DND-41 (cell line): ENCODE data around the gene COL25A1.

Experiments used
- ATAC-seq: fragments of 200-7000 bp; cut with Tn5 transposase; 3 replicates; pipeline ENCODE4 v1.9.1; 2021; ENCODE audit warnings: low read depth; ENCODE audit not compliant: insufficient read depth
- DNase-seq: peaks from one replicate; pipeline ENCODE4 v3.0.0-alpha.2; 2020
- H2AFZ ChIP-seq: 2 replicates; pipeline ENCODE4 v1.6.0; 2012; ENCODE audit warnings: low read depth, low read length
- H3K27ac ChIP-seq: 2 replicates; pipeline ENCODE4 v1.5.1; 2012; ENCODE audit warnings: low read length, inconsistent platforms
- H3K27me3 ChIP-seq: fragments of 200-600 bp; sonication (generic); 2 replicates; pipeline ENCODE4 v1.6.0; 2012; ENCODE audit warnings: low read length, mild to moderate bottlenecking, inconsistent platforms; ENCODE audit not compliant: insufficient read depth, poor library complexity
- H3K36me3 ChIP-seq: 2 replicates; pipeline ENCODE4 v1.5.1; 2012; ENCODE audit warnings: low read length, inconsistent platforms; ENCODE audit not compliant: insufficient read depth
- H3K4me1 ChIP-seq: 2 replicates; pipeline ENCODE4 v1.5.1; 2012; ENCODE audit warnings: mild to moderate bottlenecking, low read length; ENCODE audit not compliant: insufficient read depth
- H3K4me2 ChIP-seq: 2 replicates; pipeline ENCODE4 v1.6.0; 2012; ENCODE audit warnings: mild to moderate bottlenecking, moderate library complexity, low read length, inconsistent platforms; ENCODE audit not compliant: insufficient read depth
- H3K4me3 ChIP-seq, 2 experiments: fragments of 200-600 bp in 1 of 2; shearing (Covaris generic) in 1 of 2; 2 replicates each; pipeline ENCODE4 v1.5.1; 2012 to 2016; ENCODE audit warnings: inconsistent platforms in 2 of 2, low read length in 2 of 2, mild to moderate bottlenecking in 2 of 2, low read depth in 1 of 2, moderate library complexity in 1 of 2
- H3K79me2 ChIP-seq: 2 replicates; pipeline ENCODE4 v1.6.0; 2012; ENCODE audit warnings: low read length, inconsistent platforms; ENCODE audit not compliant: insufficient read depth
- H3K9ac ChIP-seq: 2 replicates; pipeline ENCODE4 v1.6.0; 2012; ENCODE audit warnings: low read depth, mild to moderate bottlenecking, inconsistent platforms, low read length, moderate library complexity
- H3K9me3 ChIP-seq: 2 replicates; pipeline ENCODE4 v1.5.1; 2012; ENCODE audit warnings: low read length, moderate library complexity, mild to moderate bottlenecking, inconsistent platforms; ENCODE audit not compliant: insufficient read depth, severe bottlenecking
- H4K20me1 ChIP-seq: 2 replicates; pipeline ENCODE4 v1.6.0; 2012; ENCODE audit warnings: low read length; ENCODE audit not compliant: insufficient read depth
- CTCF ChIP-seq: IDR thresholded peaks from 2 replicates; pipeline ENCODE4 v1.5.1; 2012; ENCODE audit warnings: borderline replicate concordance, low read length, moderate library complexity, mild to moderate bottlenecking; ENCODE audit not compliant: poor library complexity, severe bottlenecking; ENCODE audit errors: extremely low read depth
- EZH2 ChIP-seq: IDR thresholded peaks from 3 replicates; pipeline ENCODE4 v1.6.1; 2012; ENCODE audit warnings: borderline replicate concordance, low read depth, mild to moderate bottlenecking, moderate library complexity, low read length, inconsistent platforms; ENCODE audit not compliant: severe bottlenecking

Gene COL25A1

GRCh38 chr4:109052821-109053220 is 249.6 kb downstream of the COL25A1 start:
- Histone ChIP-seq H3K27ac (no peak overlapping the region), H3K79me2 (no peaks in the 10 kb centered on the region), H3K4me2 (no peak overlapping the region), H3K4me3 (no peak overlapping the region), H3K36me3 (no peaks in the 10 kb centered on the region), H3K4me1 (no peaks in the 10 kb centered on the region), H3K9ac (no peak overlapping the region), H4K20me1 (no peaks in the 10 kb centered on the region), H3K9me3 (no peaks in the 10 kb centered on the region), H2AFZ (no peak overlapping the region), H3K27me3 (no peaks in the 10 kb centered on the region)
- no peak for DNase-seq
- ATAC-seq: no peak
- TF ChIP-seq CTCF (no peak), EZH2 (no peak)

- no peak for ATAC-seq
- no peak for TF ChIP-seq CTCF
- no peak for TF ChIP-seq EZH2
Measured at GRCh38 chr4:109051054-109051453, 251.4 kb downstream of the COL25A1 start.

GRCh38 chr4:109049926-109050325 is 252.5 kb downstream of the COL25A1 start:
- Histone ChIP-seq H2AFZ (no peak overlapping the region), H3K36me3 (no peaks in the 10 kb centered on the region), H3K4me3 (no peak overlapping the region), H3K9ac (no peak overlapping the region), H4K20me1 (no peaks in the 10 kb centered on the region), H3K27me3 (no peaks in the 10 kb centered on the region), H3K9me3 (no peaks in the 10 kb centered on the region), H3K4me1 (peaks cover 6% of the 10 kb centered on the region; the same call in 1 of the 2 replicates), H3K79me2 (no peaks in the 10 kb centered on the region), H3K27ac (no peak overlapping the region), H3K4me2 (no peak overlapping the region)
- DNase-seq (no peak), ATAC-seq (no peak)
- no peak for TF ChIP-seq EZH2
- TF ChIP-seq CTCF: no peak

More at GRCh38 chr4:109051054-109051453, 251.4 kb downstream of the COL25A1 start:
- no peaks in the 10 kb centered on the region for H4K20me1 ChIP-seq
- no peaks in the 10 kb centered on the region for H3K79me2 ChIP-seq
- no peak overlapping the region for H3K4me2 ChIP-seq
- H3K4me3 ChIP-seq: no peak overlapping the region
- H2AFZ ChIP-seq: no peak overlapping the region
- H3K9ac ChIP-seq: no peak overlapping the region
- DNase-seq: no peak
- peaks cover 6% of the 10 kb centered on the region; the same call in 1 of the 2 replicates for H3K4me1 ChIP-seq
- H3K36me3 ChIP-seq: no peaks in the 10 kb centered on the region
- H3K27me3 ChIP-seq: no peaks in the 10 kb centered on the region
- H3K9me3 ChIP-seq: no peaks in the 10 kb centered on the region
- H3K27ac ChIP-seq: no peak overlapping the region
